ENCODE data around the gene PCSK2.

Gene PCSK2

GRCh38 chr20:17453592-17453991 is 226.8 kb downstream of the PCSK2 start:
- DNase-seq, result no peak

DNA sequence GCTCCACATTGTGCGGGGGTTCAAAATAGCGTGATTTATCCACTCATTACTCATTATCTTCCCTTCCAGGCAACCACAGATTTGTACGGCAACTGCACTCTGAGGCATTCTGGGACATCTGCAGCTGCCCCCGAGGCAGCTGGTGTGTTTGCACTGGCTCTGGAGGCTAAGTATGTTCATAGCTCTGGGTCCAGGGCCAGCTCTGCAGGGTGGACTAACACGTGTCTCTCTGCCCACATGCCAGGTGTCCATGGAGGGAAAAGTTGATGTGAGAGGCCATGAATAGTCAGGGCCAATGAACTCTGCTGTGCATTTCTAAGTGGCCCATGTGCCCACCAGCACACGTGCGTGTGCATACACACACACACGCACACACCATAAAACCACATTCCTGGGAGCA is 229.4 kb downstream of the PCSK2 start:
- no peak for DNase-seq

DNA sequence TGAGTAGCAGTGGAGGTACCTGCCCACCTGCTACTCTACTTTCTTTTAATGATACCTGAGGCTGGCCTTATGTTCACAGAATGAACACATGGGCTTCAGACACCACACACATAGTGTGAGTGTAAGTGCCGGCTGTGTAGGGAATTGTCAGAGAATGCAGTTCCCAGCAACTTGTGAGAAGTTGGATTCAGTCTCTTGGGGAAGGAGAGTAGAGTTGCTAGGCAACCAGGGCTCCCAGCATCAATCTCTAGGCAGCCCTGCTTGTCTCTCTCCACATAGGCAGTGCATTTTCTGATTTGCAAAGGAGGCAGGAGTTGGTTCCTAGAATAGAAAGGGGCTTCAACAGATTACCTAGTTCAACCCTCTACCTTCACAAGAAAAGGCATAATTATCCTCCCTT is 230.2 kb downstream of the PCSK2 start:
- no peak for DNase-seq

- DNase-seq, result no peak
Measured at GRCh38 chr20:17457588-17458190, 230.8 kb downstream of the PCSK2 start.

DNA sequence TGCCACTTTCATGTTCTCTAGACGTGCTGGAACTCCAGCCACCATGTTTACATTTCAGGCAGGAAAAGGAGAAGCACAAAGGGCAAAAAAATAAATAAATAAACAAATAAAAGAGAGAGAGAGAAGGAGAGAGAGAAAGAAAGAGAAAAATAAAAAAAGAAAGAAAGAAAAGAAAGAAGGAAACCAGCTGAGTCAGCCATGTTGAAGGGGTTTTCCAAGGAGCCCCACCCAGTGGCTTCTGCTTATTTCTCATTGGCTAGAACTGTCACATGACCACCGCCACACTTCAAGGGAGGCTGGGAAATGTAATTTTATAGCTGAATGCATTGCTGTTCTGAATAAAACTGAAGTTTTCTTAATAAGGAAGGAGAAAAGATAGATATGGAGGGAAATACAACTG is 233.3 kb downstream of the PCSK2 start:
- no peak for DNase-seq

GRCh38 chr20:17461941-17462340 is 235.1 kb downstream of the PCSK2 start:
- no peak for DNase-seq

DNA sequence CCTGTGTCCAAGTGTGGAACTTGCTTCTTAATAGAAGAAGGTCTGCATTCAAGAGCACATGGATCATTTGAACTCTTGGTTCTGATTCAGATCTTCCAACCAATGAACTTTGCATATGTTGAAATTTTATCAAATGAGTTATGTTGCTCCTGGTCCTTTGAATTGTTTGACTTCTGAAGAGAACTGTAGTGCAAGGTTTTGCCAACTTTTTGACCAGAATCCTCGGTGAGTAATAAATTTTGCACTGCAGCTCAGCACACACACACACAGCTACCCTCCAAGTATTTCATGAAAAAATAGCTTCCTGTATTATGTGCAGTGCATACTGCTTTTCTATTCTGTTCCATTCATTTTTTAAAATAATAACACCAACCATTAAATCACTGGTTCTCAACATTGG is 236.9 kb downstream of the PCSK2 start:
- DNase-seq, result no peak

- no peak for DNase-seq
Measured at GRCh38 chr20:17465236-17465635, 238.4 kb downstream of the PCSK2 start.

GRCh38 chr20:17466641-17467040 is 239.8 kb downstream of the PCSK2 start:
- DNase-seq, result no peak

DNA sequence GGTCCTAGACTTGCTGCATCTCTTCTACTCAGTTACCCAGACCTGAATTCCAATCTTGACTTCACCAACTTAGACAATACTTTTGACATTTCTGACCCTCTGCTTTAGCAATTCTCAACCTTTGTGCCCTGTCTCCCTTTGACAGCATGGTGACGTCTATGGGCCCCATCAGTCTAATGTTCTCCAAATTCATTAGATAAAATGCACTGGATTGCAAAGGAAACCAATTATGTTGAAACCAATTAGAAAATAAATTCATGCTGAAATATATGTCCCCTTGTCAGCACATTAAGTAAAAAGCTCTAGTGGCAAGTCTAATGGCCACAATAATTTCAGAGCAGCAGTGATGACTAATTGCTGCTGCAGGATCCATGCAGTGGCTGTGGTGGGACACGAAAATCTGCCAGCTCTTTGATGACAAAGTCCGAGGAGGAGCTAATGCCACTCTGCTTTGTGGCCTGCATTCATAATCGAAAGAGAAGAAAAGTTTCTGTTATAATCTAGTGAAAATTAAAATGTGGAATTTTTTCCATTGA is 240.3 kb downstream of the PCSK2 start:
- no peak for DNase-seq

DNA sequence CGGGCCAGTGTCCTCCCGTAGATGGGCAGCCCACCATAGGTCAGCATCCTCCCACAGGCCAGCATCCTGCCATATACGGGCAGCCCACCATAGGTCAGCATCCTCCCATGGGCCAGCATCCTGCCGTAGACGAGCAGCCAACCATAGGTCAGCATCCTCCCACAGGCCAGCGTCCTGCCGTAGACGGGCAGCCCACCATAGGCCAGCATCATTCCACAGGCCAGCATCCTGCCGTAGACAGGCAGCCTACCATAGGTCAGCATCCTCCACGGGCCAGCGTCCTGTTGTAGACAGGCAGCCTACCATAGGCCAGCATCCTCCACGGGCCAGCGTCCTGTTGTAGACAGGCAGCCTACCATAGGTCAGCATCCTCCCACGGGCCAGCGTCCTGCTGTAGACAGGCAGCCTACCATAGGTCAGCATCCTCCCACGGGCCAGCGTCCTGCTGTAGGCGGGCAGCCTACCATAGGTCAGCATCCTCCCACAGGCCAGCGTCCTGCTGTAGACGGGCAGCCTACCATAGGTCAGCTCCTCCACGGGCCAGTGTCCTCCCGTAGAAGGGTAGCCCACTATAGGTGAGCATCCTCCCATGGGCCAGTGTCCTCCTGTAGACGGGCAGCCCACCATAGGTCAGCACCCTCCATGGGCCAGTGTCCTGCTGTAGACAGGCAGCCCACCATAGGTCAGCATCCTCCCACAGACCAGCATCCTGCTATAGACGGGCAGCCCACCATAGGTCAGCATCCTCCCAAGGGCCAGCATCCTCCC is 241.4 kb downstream of the PCSK2 start:
- DNase-seq, result no peak

DNA sequence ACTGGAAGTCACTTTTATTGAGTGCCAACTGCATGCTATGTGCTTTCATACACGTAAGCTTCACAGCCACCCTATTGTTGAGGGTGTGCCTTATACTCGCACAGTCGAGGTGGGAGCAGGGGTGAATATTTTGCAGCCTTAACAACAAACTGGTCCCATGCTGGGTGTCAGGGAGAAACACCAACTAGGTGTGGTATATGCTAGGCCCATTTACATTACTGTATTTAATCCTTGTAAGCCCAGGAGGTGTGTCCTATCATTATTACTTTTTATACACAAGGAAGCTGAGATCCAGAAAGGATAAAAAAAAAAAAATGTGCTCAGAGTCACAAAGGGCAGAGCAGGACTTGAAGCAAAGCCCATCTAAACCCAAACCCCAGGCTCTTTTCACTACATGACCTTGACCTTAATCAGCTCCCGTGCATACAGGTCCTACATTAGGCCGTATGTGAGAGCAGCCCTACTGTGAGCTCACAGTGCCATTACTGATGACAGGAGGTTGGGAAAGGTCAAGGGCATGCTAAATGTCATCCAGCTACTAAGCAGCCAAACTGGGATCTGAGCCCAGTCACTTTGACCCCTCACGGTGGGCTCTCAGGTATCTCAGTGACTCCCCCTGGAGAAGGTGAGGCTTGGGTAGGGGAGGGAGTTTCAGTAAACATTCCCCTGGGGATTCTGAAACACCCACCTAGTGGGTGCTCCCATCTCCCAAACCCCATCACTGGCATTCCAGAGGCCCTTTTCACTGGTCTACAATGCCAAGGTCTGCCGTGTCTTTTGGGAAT is 242.6 kb downstream of the PCSK2 start:
- DNase-seq, result no peak

GRCh38 chr20:17470521-17470920 is 243.7 kb downstream of the PCSK2 start:
- no peak for DNase-seq

- no peak for DNase-seq
Measured at GRCh38 chr20:17470973-17471372, 244.1 kb downstream of the PCSK2 start.

DNA sequence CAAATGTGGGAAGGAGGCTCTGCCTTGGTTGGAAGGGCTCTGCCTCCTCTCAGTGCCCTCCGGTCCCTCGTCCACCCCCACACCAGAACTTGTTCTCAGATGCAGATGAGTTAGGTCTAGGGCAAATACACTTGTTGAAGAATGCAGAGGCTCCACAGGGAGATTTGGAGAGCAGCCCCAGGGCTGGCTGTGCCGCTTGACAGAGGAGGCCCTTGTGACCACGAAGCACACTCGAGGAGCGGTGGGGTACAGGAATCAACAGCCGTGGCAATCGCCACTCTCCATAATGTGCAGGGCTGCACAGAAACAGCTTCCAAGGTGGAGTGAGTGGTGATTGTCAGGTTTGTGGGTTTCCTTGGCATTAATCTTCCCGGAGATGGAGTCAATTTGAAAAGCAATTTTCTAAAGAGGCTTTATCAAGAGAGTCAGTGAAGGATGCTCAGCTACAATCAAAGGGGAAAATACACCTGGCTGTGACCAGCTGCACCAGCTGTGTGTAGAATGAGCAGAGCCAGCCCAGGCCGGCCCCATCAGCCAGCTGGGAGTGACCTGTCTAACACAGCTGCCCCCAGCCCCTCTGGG is 244.9 kb downstream of the PCSK2 start:
- no peak for DNase-seq

- no peak for DNase-seq
Measured at GRCh38 chr20:17473659-17474058, 246.8 kb downstream of the PCSK2 start.

DNA sequence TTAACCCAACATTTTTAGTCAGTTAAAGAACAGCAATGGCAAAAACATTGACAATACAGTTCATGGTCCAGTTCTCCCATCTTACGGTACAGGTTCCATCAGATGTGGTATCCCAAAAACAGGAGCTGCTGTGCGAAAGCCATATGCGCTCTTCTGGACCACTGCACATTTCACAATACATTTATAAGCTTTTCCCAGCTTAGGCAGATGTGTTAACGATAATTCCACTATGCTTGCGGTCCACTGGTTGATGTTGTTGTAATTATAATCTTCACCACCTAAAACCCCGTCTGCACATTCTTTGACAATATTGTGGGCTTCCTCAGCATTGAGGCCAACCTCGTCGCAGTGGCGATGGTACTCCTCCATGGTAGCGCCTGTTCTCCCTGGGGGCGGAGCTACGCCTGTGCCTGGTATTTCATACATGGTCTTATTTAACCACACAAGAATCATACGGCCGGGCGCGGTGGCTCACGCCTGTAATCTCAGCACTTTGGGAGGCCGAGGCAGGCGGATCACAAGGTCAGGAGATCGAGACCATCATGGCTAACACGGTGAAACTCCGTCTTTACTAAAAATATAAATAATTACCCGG is 252.3 kb downstream of the PCSK2 start:
- no peak for DNase-seq

DNA sequence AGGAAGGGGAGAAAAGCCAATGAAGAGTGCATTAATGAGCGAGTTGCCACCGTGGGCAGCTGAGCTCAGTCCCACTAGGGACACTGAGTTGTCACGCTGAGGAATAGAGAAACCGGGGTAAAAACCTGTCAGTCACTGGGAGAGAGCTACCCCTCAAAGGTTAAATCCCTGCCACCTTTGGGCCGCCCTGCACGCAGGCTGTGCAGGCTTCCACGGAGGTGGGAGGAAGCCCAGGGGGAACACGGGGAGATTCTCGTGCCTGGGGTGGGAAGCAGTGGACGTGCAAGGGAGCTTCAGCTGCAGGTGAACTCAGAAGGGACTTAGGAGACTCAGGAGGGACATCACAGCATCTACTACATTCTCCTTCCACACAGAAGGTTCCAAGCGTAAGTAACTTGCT is 253.9 kb downstream of the PCSK2 start:
- no peak for DNase-seq

- DNase-seq, result no peak
Measured at GRCh38 chr20:17481661-17482060, 254.8 kb downstream of the PCSK2 start.

GRCh38 chr20:17482536-17482935 is 255.7 kb downstream of the PCSK2 start:
- DNase-seq, result no peak

DNA sequence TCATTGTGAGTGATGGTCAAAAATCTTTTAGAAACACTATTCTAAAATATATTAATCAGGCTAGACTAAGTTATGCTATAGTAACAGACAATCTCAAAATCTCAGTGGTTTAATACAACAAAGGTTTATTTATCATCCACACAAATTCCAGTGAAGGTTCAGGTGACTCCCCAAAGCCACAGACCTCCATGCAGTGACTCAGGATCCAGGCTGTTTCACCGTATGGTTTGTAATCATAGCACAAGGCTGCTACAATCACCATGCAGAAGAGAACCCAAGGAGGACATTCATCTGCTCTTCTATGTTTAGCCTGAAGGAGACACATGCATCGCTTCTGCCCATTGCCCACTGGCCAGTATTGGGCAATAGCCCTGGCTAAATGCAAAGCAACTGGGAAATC is 258.2 kb downstream of the PCSK2 start:
- DNase-seq, result no peak

- no peak for DNase-seq
Measured at GRCh38 chr20:17488916-17489600, 262.2 kb downstream of the PCSK2 start.

All from AML-193 (cell line).